Right lobe of liver (tissue), 6 donors: ENCODE data around the gene MARF1. TPM values are rescaled to one million over a fixed set of nuclear protein-coding genes. Genes with fewer than 3 reads are reported as not detected.

ENCODE experiments used
- ATAC-seq, 4 donors: fragments of 200-7000 bp; cut with Tn5 transposase; one replicate each; pipeline ENCODE4 v1.9.1; 2020; ENCODE audit warnings: mild to moderate bottlenecking in 4 of 4, moderate library complexity in 4 of 4
- DNase-seq, 3 donors: peaks; one replicate each; pipeline ENCODE4 v3.0.0-alpha.2; 2020
- H3K27ac ChIP-seq, 3 donors: fragments of 200-600 bp; one replicate each; pipeline ENCODE4 v1.8.0; 2022
- H3K27me3 ChIP-seq, 2 donors: fragments of 200-600 bp; one replicate each; pipeline ENCODE4 v1.8.0; 2022
- H3K36me3 ChIP-seq, 4 donors: fragments of 200-600 bp; sonication (generic) in 1 of 4; one replicate each; pipeline versions ENCODE4 v1.5.1 to v1.8.0; 2017 to 2022; ENCODE audit warnings: control low read depth in 1 of 4
- H3K4me1 ChIP-seq, 4 donors: fragments of 200-600 bp; sonication (generic) in 1 of 4; one replicate each; pipeline versions ENCODE4 v1.5.1 to v1.8.0; 2017 to 2022; ENCODE audit warnings: control low read depth in 1 of 4
- H3K4me3 ChIP-seq, 3 donors: fragments of 200-600 bp; one replicate each; pipeline ENCODE4 v1.8.0; 2022
- H3K9me3 ChIP-seq, 4 donors: fragments of 200-600 bp; sonication (generic) in 1 of 4; one replicate each; pipeline versions ENCODE4 v1.5.1 to v1.8.0; 2017 to 2022; ENCODE audit warnings: control low read depth in 1 of 4
- CTCF ChIP-seq, 4 donors: fragments of 200-600 bp in 3 of 4; fragments of 450-650 bp in 1 of 4; IDR thresholded peaks; one replicate each; pipeline versions ENCODE4 v1.5.1 to v1.8.0; 2016 to 2022; ENCODE audit warnings: antibody characterized with exemption in 4 of 4, mild to moderate bottlenecking in 2 of 4
- POLR2A ChIP-seq: fragments of 450-650 bp; IDR thresholded peaks from one replicate; pipeline ENCODE4 v1.6.1; 2017; ENCODE audit warnings: antibody characterized with exemption, mild to moderate bottlenecking
- WGBS: methylation state at CpG from one replicate; pipeline ENCODE4 v1.1.6; 2018; ENCODE audit warnings: low coverage, low lambda C conversion rate; ENCODE audit not compliant: insufficient coverage; ENCODE audit errors: missing lambda C conversion rate; 5-methylcytosine and 5-hydroxymethylcytosine counted together
- intact Hi-C, 2 donors: fragments of 100-400 bp; cut with DNase I; formaldehyde crosslinking; loops; one replicate each; pipeline versions ENCODE4 v1.11.2 to v1.14.1; 2022
- total RNA-seq, 6 experiments: library from RNA; depleted of rRNA in 2 of 6; stranded (reverse); fragments of >200 nt in 2 of 6; fragmentation: NEBNext Ultra II Directional in 3 of 6; extraction: Animal tissue kit (Norgen Biotek cat#: 25700) in 3 of 6; gene quantifications; one replicate each; pipeline versions ENCODE4 v1.1.0 to v1.2.4, GENCODE V29; 2016 to 2023
- donor health status: DM: no; HTN: yes; CAD: no.
- donor health status: DM: no; HTN: no; CAD: no.
- donor health status: DM: no; HTN: no; CAD: no.
- donor health status: DM: no; HTN: yes; CAD: no.
- donor health status: DM: no; HTN: yes; CAD: no.

The MARF1 gene
- total RNA-seq, 6 experiments from 2014 or later: 17.2 to 44.2 (median 31.2) TPM

DNA sequence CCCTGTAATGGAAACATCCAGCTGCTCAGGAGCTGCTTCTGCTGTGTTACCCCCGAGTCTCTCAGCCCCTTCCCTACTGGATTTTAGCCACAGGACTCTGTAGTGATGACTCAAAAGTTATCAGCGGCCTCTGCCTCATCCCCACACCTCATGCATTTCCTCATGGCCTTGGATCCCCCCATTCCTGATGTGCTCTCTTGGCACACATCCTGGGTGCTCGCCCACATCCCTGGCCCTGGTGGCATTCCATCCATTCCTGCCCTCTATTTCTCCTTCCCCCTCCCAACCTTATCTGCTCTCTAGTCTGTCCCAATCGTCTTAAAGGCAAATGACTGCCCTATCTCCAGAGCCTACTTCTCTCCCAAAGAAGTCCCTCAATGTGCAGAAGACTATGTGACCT, 24.6 kb downstream of the MARF1 start:
- Histone ChIP-seq H3K27me3 (no peaks in the 10 kb centered on the region), H3K27ac (no peak overlapping the region), H3K4me3 (no peak overlapping the region), H3K9me3 (no peaks in the 10 kb centered on the region), H3K4me1 (no peaks in the 10 kb centered on the region), H3K36me3 (peaks cover 0 to 88% (median 41%) of the 10 kb centered on the region in 4 donors)
- WGBS: 85% methylated on average over 3 of the region's 4 CpGs
- intact Hi-C loops: no loop called here
- TF ChIP-seq POLR2A (no peak), CTCF (IDR thresholded peaks at IDR 0.05) (no peak)
- DNase-seq (no peak), ATAC-seq (peak in 2 of 4 donors; percentile 12 to 30)

GRCh38 chr16:15617901-15618300, 25.1 kb downstream of the MARF1 start:
- no peaks in the 10 kb centered on the region for H3K27me3 ChIP-seq
- H3K4me1 ChIP-seq: no peaks in the 10 kb centered on the region
- H3K36me3 ChIP-seq: peaks cover 0 to 90% (median 41%) of the 10 kb centered on the region in 4 donors
- ATAC-seq: no peak
- H3K9me3 ChIP-seq: no peaks in the 10 kb centered on the region
- 89% methylated on average over 3 of the region's 4 CpGs for WGBS
- no peak for TF ChIP-seq POLR2A
- TF ChIP-seq CTCF (IDR thresholded peaks at IDR 0.05): no peak
- no peak overlapping the region for H3K4me3 ChIP-seq
- DNase-seq: no peak
- intact Hi-C loops: no loop called here
- no peak overlapping the region for H3K27ac ChIP-seq

- Histone ChIP-seq H3K36me3 (peaks cover 0 to 90% (median 43%) of the 10 kb centered on the region in 4 donors), H3K4me3 (no peak overlapping the region)
- 88% methylated on average over 8 of the region's 11 CpGs for WGBS
These were observed 26.3 kb downstream of the MARF1 start for GRCh38 chr16:15616475-15617165.

GRCh38 chr16:15616012-15616411, 26.9 kb downstream of the MARF1 start:
- peaks cover 0 to 87% (median 40%) of the 10 kb centered on the region in 4 donors for H3K36me3 ChIP-seq
- no peak overlapping the region for H3K4me3 ChIP-seq
- TF ChIP-seq POLR2A: no peak
- TF ChIP-seq CTCF (IDR thresholded peaks at IDR 0.05): no peak
- H3K27ac ChIP-seq: no peak overlapping the region
- no peaks in the 10 kb centered on the region for H3K9me3 ChIP-seq
- WGBS: 100% methylated on average over 2 of the region's 4 CpGs
- intact Hi-C loops: no loop called here
- ATAC-seq: no peak
- H3K4me1 ChIP-seq: peaks cover 0 to 11% (median 2%) of the 10 kb centered on the region in 4 donors
- DNase-seq: no peak
- no peaks in the 10 kb centered on the region for H3K27me3 ChIP-seq

More at GRCh38 chr16:15616475-15617165, 26.3 kb downstream of the MARF1 start:
- no peak for DNase-seq
- no peak for ATAC-seq
- no peaks in the 10 kb centered on the region for H3K27me3 ChIP-seq
- H3K9me3 ChIP-seq: no peaks in the 10 kb centered on the region
- TF ChIP-seq POLR2A (no peak), CTCF (IDR thresholded peaks at IDR 0.05) (no peak)
- H3K4me1 ChIP-seq: peaks cover 0 to 5% (median 0%) of the 10 kb centered on the region in 4 donors
- H3K27ac ChIP-seq: no peak overlapping the region
- intact Hi-C loops: no loop called here
